DMS153 (cell line): ENCODE data around the gene SLC8B1.

ENCODE experiments used
- DNase-seq: peaks from one replicate; lab custom pipeline; 2025; lab: John Stamatoyannopoulos, UW

Gene SLC8B1

GRCh38 chr12:113268621-113269020 lies 66.3 kb downstream of the SLC8B1 start:
- no peak for DNase-seq

- DNase-seq = no peak
Observed at GRCh38 chr12:113268136-113268535, 66.8 kb downstream of the SLC8B1 start.

- DNase-seq = no peak
Observed at GRCh38 chr12:113267621-113268020, 67.3 kb downstream of the SLC8B1 start.

- DNase-seq = no peak
Observed at GRCh38 chr12:113266106-113266895, 68.6 kb downstream of the SLC8B1 start.

GRCh38 chr12:113263431-113263963 lies 71.4 kb downstream of the SLC8B1 start:
- DNase-seq = no peak

- no peak for DNase-seq
Observed at GRCh38 chr12:113262710-113263109, 72.2 kb downstream of the SLC8B1 start.

GRCh38 chr12:113261847-113262470 lies 73.0 kb downstream of the SLC8B1 start:
- no peak for DNase-seq

GRCh38 chr12:113260636-113261300 lies 74.1 kb downstream of the SLC8B1 start:
- DNase-seq = no peak

- no peak for DNase-seq
Observed at GRCh38 chr12:113260127-113260526, 74.8 kb downstream of the SLC8B1 start.

GRCh38 chr12:113257564-113257963 lies 77.3 kb downstream of the SLC8B1 start:
- DNase-seq = no peak

- DNase-seq = no peak
Observed at GRCh38 chr12:113254298-113254697, 80.6 kb downstream of the SLC8B1 start.

GRCh38 chr12:113253532-113254285 lies 81.2 kb downstream of the SLC8B1 start:
- no peak for DNase-seq

GRCh38 chr12:113252494-113252893 lies 82.4 kb downstream of the SLC8B1 start:
- no peak for DNase-seq

- no peak for DNase-seq
Observed at GRCh38 chr12:113251404-113252070, 83.4 kb downstream of the SLC8B1 start.

- no peak for DNase-seq
Observed at GRCh38 chr12:113250045-113250444, 84.9 kb downstream of the SLC8B1 start.

- DNase-seq = no peak
Observed at GRCh38 chr12:113249546-113249945, 85.4 kb downstream of the SLC8B1 start.

- DNase-seq = no peak
Observed at GRCh38 chr12:113248842-113249435, 86.0 kb downstream of the SLC8B1 start.
